HepG2 (cell line): Measurements from ENCODE around the gene ITGA6. TPM values are rescaled to one million over a fixed set of nuclear protein-coding genes. Genes with fewer than 3 reads are reported as not detected.

Experiments used
- ATAC-seq: fragments of 200-7000 bp; cut with Tn5 transposase; 3 replicates; pipeline ENCODE4 v1.9.1; 2020; ENCODE audit warnings: mild to moderate bottlenecking, moderate library complexity
- BruUV-seq: library from RNA; stranded (reverse); fragments of 400-500 nt; replicated peaks from 2 replicates; lab custom pipeline; 2021; lab: Mats Ljungman, UMichigan
- CTCF ChIA-PET: fragments of 300-600 bp; formaldehyde crosslinking; extraction: SDS; loops from one replicate; lab custom pipeline; 2021; ENCODE audit warnings: low total read pairs, inconsistent platforms, low intra/inter-chr PET ratio; lab: Yijun Ruan, JAX
- POLR2A ChIA-PET: fragments of 350-600 bp; sonication (Branson Sonifier 250); formaldehyde crosslinking; loops from one replicate; lab custom pipeline; 2020; ENCODE audit warnings: antibody characterized with exemption, inconsistent platforms; lab: Yijun Ruan, JAX
- DNase-seq: peaks from one replicate; pipeline ENCODE4 v3.0.0-alpha.2; 2015; ENCODE audit warnings: low spot score
- FAIRE-seq: peaks from 3 replicates; lab custom pipeline; 2011; peaks lifted over from hg19 to GRCh38; lab: Jason Lieb, UNC
- H2AFZ ChIP-seq: one replicate; pipeline ENCODE4 v1.6.1; 2011; ENCODE audit warnings: low read length, inconsistent platforms
- H3K27ac ChIP-seq: fragments of 300-600 bp; 3 replicates; pipeline ENCODE4 v1.8.0; 2011; ENCODE audit warnings: mixed run types, mild to moderate bottlenecking, mixed read lengths, low read length, inconsistent platforms; ENCODE audit not compliant: insufficient read depth; ENCODE audit errors: extremely low read length
- H3K27me3 ChIP-seq, 2 experiments: fragments of 200-600 bp in 1 of 2; 2 replicates in 1 of 2; 3 replicates in 1 of 2; pipeline versions ENCODE4 v1.6.0 to v1.8.0; 2011; ENCODE audit warnings: low read length in 2 of 2, mild to moderate bottlenecking in 2 of 2, moderate library complexity in 2 of 2, inconsistent platforms in 1 of 2; ENCODE audit not compliant: insufficient read depth in 2 of 2, control insufficient read depth in 1 of 2
- H3K36me3 ChIP-seq, 2 experiments: fragments of 200-600 bp in 1 of 2; replicated peaks in 1 of 2; 2 replicates in 1 of 2; 3 replicates in 1 of 2; pipeline versions ENCODE4 v1.5.1 to v1.8.0; 2011; ENCODE audit warnings: low read length in 2 of 2, inconsistent platforms in 1 of 2; ENCODE audit not compliant: insufficient read depth in 2 of 2, control insufficient read depth in 1 of 2
- H3K4me1 ChIP-seq: 2 replicates; pipeline ENCODE4 v1.5.1; 2012; ENCODE audit warnings: low read length, inconsistent platforms; ENCODE audit not compliant: insufficient read depth
- H3K4me2 ChIP-seq: 2 replicates; pipeline ENCODE4 v1.6.0; 2011; ENCODE audit warnings: low read depth, low read length, inconsistent platforms
- H3K4me3 ChIP-seq, 3 experiments: fragments of 200-600 bp in 1 of 3; sonication (generic), shearing (Covaris generic) in 1 of 3; replicated peaks in 1 of 3; 2 replicates each; pipeline ENCODE4 v1.5.1; 2011 to 2016; ENCODE audit warnings: low read length in 3 of 3, inconsistent platforms in 2 of 3, low read depth in 2 of 3, mild to moderate bottlenecking in 2 of 3, control low read depth in 1 of 3, mixed read lengths in 1 of 3; ENCODE audit not compliant: insufficient read depth in 1 of 3
- H3K79me2 ChIP-seq: one replicate; pipeline ENCODE4 v1.6.1; 2011; ENCODE audit warnings: low read length, inconsistent platforms; ENCODE audit not compliant: insufficient read depth
- H3K9ac ChIP-seq: 2 replicates; pipeline ENCODE4 v1.6.0; 2011; ENCODE audit warnings: mild to moderate bottlenecking, low read depth, low read length, inconsistent platforms; ENCODE audit not compliant: insufficient read depth
- H3K9me3 ChIP-seq: 2 replicates; pipeline ENCODE4 v1.5.1; 2012; ENCODE audit warnings: mild to moderate bottlenecking, low read length
- H4K20me1 ChIP-seq: 2 replicates; pipeline ENCODE4 v1.6.0; 2011; ENCODE audit warnings: inconsistent platforms, mild to moderate bottlenecking, low read length, moderate library complexity; ENCODE audit not compliant: insufficient read depth
- ARID5B ChIP-seq: IDR thresholded peaks from 2 replicates; pipeline ENCODE4 v1.4.0; 2020; ENCODE audit warnings: mild to moderate bottlenecking, missing genetic modification reagents
- EEA1 ChIP-seq: sonication (generic); formaldehyde crosslinking; IDR thresholded peaks from 2 replicates; pipeline ENCODE4 v1.5.1; 2020; ENCODE audit warnings: mild to moderate bottlenecking, missing genetic modification reagents, borderline replicate concordance
- ETV5 ChIP-seq: IDR thresholded peaks from 2 replicates; pipeline ENCODE4 v1.6.1; 2018; ENCODE audit warnings: missing biosample characterization, missing genetic modification reagents, inconsistent platforms, borderline replicate concordance
- FOXA1 ChIP-seq, 2 experiments: fragments of 450-650 bp in 1 of 2; sonication (generic) in 1 of 2; formaldehyde crosslinking in 1 of 2; IDR thresholded peaks; 2 replicates each; pipeline versions ENCODE4 v1.4.0 to v1.6.1; 2016 to 2020; ENCODE audit warnings: missing genetic modification reagents in 1 of 2
- HHEX ChIP-seq: IDR thresholded peaks from 2 replicates; pipeline ENCODE4 v1.6.1; 2016; ENCODE audit warnings: control low read depth
- PATZ1 ChIP-seq: sonication (generic); formaldehyde crosslinking; IDR thresholded peaks from 2 replicates; pipeline ENCODE4 v1.4.0; 2020; ENCODE audit warnings: missing genetic modification reagents
- SAP130 ChIP-seq: IDR thresholded peaks from 2 replicates; pipeline ENCODE4 v1.6.1; 2016; ENCODE audit warnings: low read depth
- SOX13 ChIP-seq, 3 experiments: fragments of 450-650 bp in 1 of 3; sonication (generic) in 1 of 3; formaldehyde crosslinking in 1 of 3; IDR thresholded peaks in 2 of 3; conservative IDR thresholded peaks in 1 of 3; 2 replicates each; pipeline versions ENCODE4 v1.5.0 to v1.6.1; 2016 to 2020; ENCODE audit warnings: antibody characterized with exemption in 1 of 3, mild to moderate bottlenecking in 1 of 3, missing compliant biosample characterization in 1 of 3, missing genetic modification reagents in 1 of 3, moderate library complexity in 1 of 3
- TFAP4 ChIP-seq: sonication (generic); IDR thresholded peaks from 2 replicates; pipeline ENCODE4 v1.6.1; 2016; ENCODE audit warnings: low read depth, borderline replicate concordance
- WIZ ChIP-seq: sonication (generic); formaldehyde crosslinking; IDR thresholded peaks from 2 replicates; pipeline ENCODE4 v1.5.1; 2020; ENCODE audit warnings: mild to moderate bottlenecking, missing genetic modification reagents
- ZNF614 ChIP-seq: IDR thresholded peaks from 2 replicates; pipeline ENCODE4 v1.6.1; 2018; ENCODE audit warnings: missing biosample characterization, missing genetic modification reagents, inconsistent platforms, borderline replicate concordance
- ZNF644 ChIP-seq: IDR thresholded peaks from 2 replicates; pipeline ENCODE4 v1.6.1; 2016; ENCODE audit warnings: low read depth
- ZNF816 ChIP-seq: sonication (generic); formaldehyde crosslinking; IDR thresholded peaks from 2 replicates; pipeline ENCODE4 v1.8.0; 2022; ENCODE audit warnings: missing genetic modification reagents, mild to moderate bottlenecking, borderline replicate concordance
- ZNF891 ChIP-seq: sonication (generic); formaldehyde crosslinking; IDR thresholded peaks from 2 replicates; pipeline ENCODE4 v1.5.0; 2020; ENCODE audit warnings: mild to moderate bottlenecking, missing genetic modification reagents
- WGBS: methylation state at CpG from one replicate; pipeline ENCODE4 v1.1.6; 2017; ENCODE audit warnings: low lambda C conversion rate; 5-methylcytosine and 5-hydroxymethylcytosine counted together
- in situ Hi-C: cut with HindIII; loops from 2 replicates; pipeline ENCODE4 v1.10.0; 2017; ENCODE audit warnings: low pct_unique_long_range_greater_than_20kb; ENCODE audit not compliant: extremely low pct_ligation_motif_present
- intact Hi-C: fragments of 100-400 bp; cut with micrococcal nuclease; formaldehyde crosslinking; loops from one replicate; pipeline ENCODE4 v1.10.0; 2022; ENCODE audit not compliant: unreplicated experiment
- polyA plus RNA-seq, 8 experiments: library from polyadenylated mRNA; depleted of rRNA in 3 of 8; stranded (reverse) in 7 of 8; unstranded in 1 of 8; fragments of >200 nt; fragmentation: Illumina TruSeq in 4 of 8; extraction: Trizol in 4 of 8; gene quantifications; 2 replicates each; pipeline versions ENCODE4 v1.2.1 to v1.2.3, GENCODE V29; 2011 to 2016; ENCODE audit warnings: low read depth in 4 of 8, missing spikeins in 1 of 8, mixed read lengths in 1 of 8; ENCODE audit not compliant: insufficient read depth in 1 of 8
- total RNA-seq, 5 experiments: library from RNA; depleted of rRNA; stranded (reverse); fragments of >200 nt; fragmentation: Illumina TruSeq; extraction: Trizol; gene quantifications; 2 replicates each; pipeline ENCODE4 v1.2.3, GENCODE V29; 2016; ENCODE audit warnings: low read depth in 1 of 5

The ITGA6 gene
- total and polyA plus RNA-seq, 2 of the 13 experiments (the other 11 are each of a cell fraction or from before 2014, with no cell fraction given): 24.0 to 92.5 TPM

GRCh38 chr2:172439911-172440310 is 12.5 kb downstream of the ITGA6 start (continued):
- TF ChIP-seq ZNF816 (CRISPR knock-in tag): no peak

- in situ Hi-C loops (no loop called here), intact Hi-C loops (no loop called here)
- H2AFZ ChIP-seq: no peak overlapping the region
- 20% methylated on average over 1 of the region's 1 CpG for WGBS
- POLR2A ChIA-PET: interaction anchor here (1.8 to 5.8 kb wide), 2 partner anchors 12 to 21 kb away, joined by 6 to 88 read pairs; partner anchors contain the start of gene ITGA6
- 0 out of 5 replicates have a peak, but pooled peaks cover 0 to 3% of the 10 kb centered on the region in 2 experiments for H3K36me3 ChIP-seq
- peak overlapping the region; percentile 35; the same call in 1 of the 2 replicates for H3K4me2 ChIP-seq
- H4K20me1 ChIP-seq: peaks cover 21% of the 10 kb centered on the region
- H3K27ac ChIP-seq: no peak overlapping the region
- no peak for DNase-seq
- no TSS peak for BruUV-seq
- peaks cover 66% of the 10 kb centered on the region for H3K4me1 ChIP-seq
- CTCF ChIA-PET: no interaction called here
- ATAC-seq: no peak; the same call in 2 of the 3 replicates
- no peak for FAIRE-seq
- no peak overlapping the region for H3K9ac ChIP-seq
- no peak overlapping the region for H3K4me3 ChIP-seq
- no peaks in the 10 kb centered on the region for H3K27me3 ChIP-seq
- peaks cover 84% of the 10 kb centered on the region for H3K79me2 ChIP-seq
- H3K9me3 ChIP-seq: no peaks in the 10 kb centered on the region
- TF ChIP-seq FOXA1 (IDR thresholded peaks at IDR 0.05) (no peak), FOXA1 (CRISPR knock-in tag; IDR thresholded peaks at IDR 0.05) (peak; percentile 48; the same call in 1 of the 2 replicates), PATZ1 (CRISPR knock-in tag) (0 out of 2 replicates have a peak, but pooled peaks have one; percentile 9), WIZ (CRISPR knock-in tag) (no peak), ZNF644 (CRISPR knock-in tag) (peak; percentile 9; the same call in 1 of the 2 replicates), HHEX (CRISPR knock-in tag) (no peak), SAP130 (CRISPR knock-in tag) (peak; percentile 18; the same call in 1 of the 2 replicates), ETV5 (peak; percentile 33; the same call in 1 of the 2 replicates), TFAP4 (peak; percentile 75), SOX13 (IDR thresholded peaks at IDR 0.05) (no peak), SOX13 (CRISPR knock-in tag; conservative IDR thresholded peaks at IDR 0.05 in 1 of 2, IDR thresholded peaks at IDR 0.05 in 1 of 2) (peak in 1 of 2 experiments; percentile 30; a peak in 1 of 4 replicates), EEA1 (CRISPR knock-in tag) (no peak), ARID5B (CRISPR knock-in tag) (peak; percentile 48), ZNF614 (CRISPR knock-in tag) (0 out of 2 replicates have a peak, but pooled peaks have one; percentile 21), ZNF891 (CRISPR knock-in tag) (no peak)
Measured at GRCh38 chr2:172440795-172441194, 13.4 kb downstream of the ITGA6 start.
